ENCODE results near the gene DCLK1.

DNA sequence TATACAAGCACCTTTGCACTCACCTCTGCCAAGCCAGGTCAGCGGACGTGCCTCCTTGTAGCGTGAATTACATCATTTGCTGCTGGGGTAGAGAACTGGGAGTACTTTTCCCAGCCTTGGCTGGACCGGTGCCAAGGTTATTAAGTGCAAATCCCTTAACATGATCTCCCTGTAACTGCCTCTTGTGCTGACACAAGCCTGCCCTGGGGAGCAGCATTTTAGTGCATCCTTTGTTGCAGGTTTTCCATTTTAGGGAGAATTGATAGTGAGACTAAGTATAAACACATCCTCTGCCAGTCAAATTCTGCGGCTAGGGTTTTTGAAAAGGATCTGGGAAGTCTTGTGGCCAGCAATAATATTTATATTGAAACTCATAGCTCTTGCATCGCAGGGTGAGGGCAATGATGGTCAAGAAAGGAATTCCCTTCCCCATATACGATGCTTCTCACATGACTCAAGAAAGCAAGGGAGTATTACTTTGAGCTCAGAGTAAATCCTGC is 32.7 kb upstream of the DCLK1 start:
- TF ChIP-seq EZH2 (IDR thresholded peaks at IDR 0.05; ENCODE audit: insufficient read depth, poor library complexity, severe bottlenecking) (no peak), EZH2phosphoT487 (IDR thresholded peaks at IDR 0.05; ENCODE audit: insufficient read depth, low read depth) (no peak)
